Loucy (cell line): ENCODE data around the gene ZFHX2.

Experiments
- EZH2phosphoT487 ChIP-seq: fragments of 200-600 bp; IDR thresholded peaks from 2 replicates; pipeline ENCODE4 v1.6.1; 2018; ENCODE audit warnings: antibody characterized with exemption, mild to moderate bottlenecking, moderate library complexity, borderline replicate concordance
- TF ChIP-seq, protein P1 (sequence below): fragments of 200-600 bp; sonication (generic); conservative IDR thresholded peaks from 2 replicates; pipeline ENCODE4 v1.5.1; 2014; ENCODE audit warnings: mild to moderate bottlenecking, antibody characterized with exemption, low read length

DNA sequence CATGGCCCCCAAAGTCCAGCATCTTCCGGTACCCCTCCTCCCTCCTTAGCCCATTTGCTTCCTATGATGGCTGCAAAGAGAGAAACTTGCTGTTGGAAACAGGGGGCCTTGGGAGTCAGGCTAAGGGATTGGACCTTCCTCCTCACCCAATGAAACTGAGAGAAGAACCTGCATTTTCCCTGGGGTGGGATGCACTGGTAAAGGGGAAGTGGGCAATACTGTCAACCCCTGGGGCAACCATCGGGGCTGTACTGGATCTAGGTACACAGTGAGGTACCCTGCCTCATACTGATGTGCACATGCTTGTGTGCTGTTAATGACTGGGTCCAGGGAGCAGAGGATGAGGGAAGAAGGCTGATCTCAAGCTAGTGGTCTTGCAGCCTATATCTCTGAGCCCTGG, 38.0 kb upstream of the ZFHX2 start:
- TF ChIP-seq, protein P1, sequence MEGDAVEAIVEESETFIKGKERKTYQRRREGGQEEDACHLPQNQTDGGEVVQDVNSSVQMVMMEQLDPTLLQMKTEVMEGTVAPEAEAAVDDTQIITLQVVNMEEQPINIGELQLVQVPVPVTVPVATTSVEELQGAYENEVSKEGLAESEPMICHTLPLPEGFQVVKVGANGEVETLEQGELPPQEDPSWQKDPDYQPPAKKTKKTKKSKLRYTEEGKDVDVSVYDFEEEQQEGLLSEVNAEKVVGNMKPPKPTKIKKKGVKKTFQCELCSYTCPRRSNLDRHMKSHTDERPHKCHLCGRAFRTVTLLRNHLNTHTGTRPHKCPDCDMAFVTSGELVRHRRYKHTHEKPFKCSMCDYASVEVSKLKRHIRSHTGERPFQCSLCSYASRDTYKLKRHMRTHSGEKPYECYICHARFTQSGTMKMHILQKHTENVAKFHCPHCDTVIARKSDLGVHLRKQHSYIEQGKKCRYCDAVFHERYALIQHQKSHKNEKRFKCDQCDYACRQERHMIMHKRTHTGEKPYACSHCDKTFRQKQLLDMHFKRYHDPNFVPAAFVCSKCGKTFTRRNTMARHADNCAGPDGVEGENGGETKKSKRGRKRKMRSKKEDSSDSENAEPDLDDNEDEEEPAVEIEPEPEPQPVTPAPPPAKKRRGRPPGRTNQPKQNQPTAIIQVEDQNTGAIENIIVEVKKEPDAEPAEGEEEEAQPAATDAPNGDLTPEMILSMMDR, result no peak
- TF ChIP-seq EZH2phosphoT487, result no peak
